Fibroblast of lung (primary cell): ENCODE results near the gene ENG.

ENCODE experiments used
- EZH2 ChIP-seq: IDR thresholded peaks from 2 replicates; pipeline ENCODE4 v1.5.1; 2012; ENCODE audit warnings: low read length, control low read depth, mild to moderate bottlenecking; ENCODE audit errors: missing control alignments
- TF ChIP-seq, protein P1 (sequence below), 2 donors: IDR thresholded peaks in 1 of 2; conservative IDR thresholded peaks in 1 of 2; 1 replicate in 1 of 2; 2 replicates in 1 of 2; pipeline ENCODE4 v1.5.1; 2011 to 2012; ENCODE audit warnings: low read length in 2 of 2, control low read depth in 1 of 2, inconsistent platforms in 1 of 2, low read depth in 1 of 2, mild to moderate bottlenecking in 1 of 2

DNA sequence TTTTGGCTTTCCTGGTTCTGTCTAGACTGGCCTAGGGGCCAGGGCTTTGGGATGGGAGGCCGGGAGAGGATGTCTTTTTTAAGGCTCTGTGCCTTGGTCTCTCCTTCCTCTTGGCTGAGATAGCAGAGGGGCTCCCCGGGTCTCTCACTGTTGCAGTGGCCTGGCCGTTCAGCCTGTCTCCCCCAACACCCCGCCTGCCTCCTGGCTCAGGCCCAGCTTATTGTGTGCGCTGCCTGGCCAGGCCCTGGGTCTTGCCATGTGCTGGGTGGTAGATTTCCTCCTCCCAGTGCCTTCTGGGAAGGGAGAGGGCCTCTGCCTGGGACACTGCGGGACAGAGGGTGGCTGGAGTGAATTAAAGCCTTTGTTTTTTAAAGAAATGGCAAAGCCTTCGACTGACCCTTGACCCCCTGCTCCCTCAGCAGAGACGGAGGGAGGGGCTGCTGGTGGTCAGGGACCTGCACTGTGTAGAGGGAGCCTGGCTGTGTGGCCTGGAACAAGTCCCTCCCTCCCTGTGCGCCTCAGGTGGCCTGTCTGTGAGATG, 40.7 kb downstream of the ENG start:
- TF ChIP-seq, protein P1, sequence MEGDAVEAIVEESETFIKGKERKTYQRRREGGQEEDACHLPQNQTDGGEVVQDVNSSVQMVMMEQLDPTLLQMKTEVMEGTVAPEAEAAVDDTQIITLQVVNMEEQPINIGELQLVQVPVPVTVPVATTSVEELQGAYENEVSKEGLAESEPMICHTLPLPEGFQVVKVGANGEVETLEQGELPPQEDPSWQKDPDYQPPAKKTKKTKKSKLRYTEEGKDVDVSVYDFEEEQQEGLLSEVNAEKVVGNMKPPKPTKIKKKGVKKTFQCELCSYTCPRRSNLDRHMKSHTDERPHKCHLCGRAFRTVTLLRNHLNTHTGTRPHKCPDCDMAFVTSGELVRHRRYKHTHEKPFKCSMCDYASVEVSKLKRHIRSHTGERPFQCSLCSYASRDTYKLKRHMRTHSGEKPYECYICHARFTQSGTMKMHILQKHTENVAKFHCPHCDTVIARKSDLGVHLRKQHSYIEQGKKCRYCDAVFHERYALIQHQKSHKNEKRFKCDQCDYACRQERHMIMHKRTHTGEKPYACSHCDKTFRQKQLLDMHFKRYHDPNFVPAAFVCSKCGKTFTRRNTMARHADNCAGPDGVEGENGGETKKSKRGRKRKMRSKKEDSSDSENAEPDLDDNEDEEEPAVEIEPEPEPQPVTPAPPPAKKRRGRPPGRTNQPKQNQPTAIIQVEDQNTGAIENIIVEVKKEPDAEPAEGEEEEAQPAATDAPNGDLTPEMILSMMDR (conservative IDR thresholded peaks at IDR 0.05 in 1 of 2, IDR thresholded peaks at IDR 0.05 in 1 of 2; ENCODE audit: low read depth in 1 of 2, low read length in 2 of 2): no peak
- no peak for TF ChIP-seq EZH2
